DND-41 (cell line): Measurements from ENCODE around the gene CD180.

Experiments used
- EZH2 ChIP-seq: IDR thresholded peaks from 3 replicates; pipeline ENCODE4 v1.6.1; 2012; ENCODE audit warnings: borderline replicate concordance, low read depth, mild to moderate bottlenecking, moderate library complexity, low read length, inconsistent platforms; ENCODE audit not compliant: severe bottlenecking
- TF ChIP-seq, protein P1 (sequence below): IDR thresholded peaks from 2 replicates; pipeline ENCODE4 v1.5.1; 2012; ENCODE audit warnings: borderline replicate concordance, low read length, moderate library complexity, mild to moderate bottlenecking; ENCODE audit not compliant: poor library complexity, severe bottlenecking; ENCODE audit errors: extremely low read depth

DNA sequence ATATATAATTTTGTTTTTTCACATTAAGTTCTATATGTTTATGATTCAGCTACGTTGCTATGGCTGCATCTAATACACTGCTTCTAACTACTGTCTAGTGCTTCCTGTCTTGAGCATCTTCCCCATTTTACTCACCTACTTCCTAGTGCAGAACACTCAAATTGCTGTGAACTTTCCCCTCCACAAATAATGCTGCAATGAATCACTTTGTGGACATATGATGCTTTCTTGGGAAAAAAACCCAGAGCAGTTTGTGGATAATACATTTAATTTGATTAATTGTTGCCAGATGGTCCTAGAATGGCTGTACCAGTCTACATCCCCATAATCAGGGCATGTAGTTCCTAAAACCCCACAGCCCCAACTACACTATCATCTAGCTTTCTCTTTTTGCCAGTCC, 18.5 kb downstream of the CD180 start:
- TF ChIP-seq, protein P1, sequence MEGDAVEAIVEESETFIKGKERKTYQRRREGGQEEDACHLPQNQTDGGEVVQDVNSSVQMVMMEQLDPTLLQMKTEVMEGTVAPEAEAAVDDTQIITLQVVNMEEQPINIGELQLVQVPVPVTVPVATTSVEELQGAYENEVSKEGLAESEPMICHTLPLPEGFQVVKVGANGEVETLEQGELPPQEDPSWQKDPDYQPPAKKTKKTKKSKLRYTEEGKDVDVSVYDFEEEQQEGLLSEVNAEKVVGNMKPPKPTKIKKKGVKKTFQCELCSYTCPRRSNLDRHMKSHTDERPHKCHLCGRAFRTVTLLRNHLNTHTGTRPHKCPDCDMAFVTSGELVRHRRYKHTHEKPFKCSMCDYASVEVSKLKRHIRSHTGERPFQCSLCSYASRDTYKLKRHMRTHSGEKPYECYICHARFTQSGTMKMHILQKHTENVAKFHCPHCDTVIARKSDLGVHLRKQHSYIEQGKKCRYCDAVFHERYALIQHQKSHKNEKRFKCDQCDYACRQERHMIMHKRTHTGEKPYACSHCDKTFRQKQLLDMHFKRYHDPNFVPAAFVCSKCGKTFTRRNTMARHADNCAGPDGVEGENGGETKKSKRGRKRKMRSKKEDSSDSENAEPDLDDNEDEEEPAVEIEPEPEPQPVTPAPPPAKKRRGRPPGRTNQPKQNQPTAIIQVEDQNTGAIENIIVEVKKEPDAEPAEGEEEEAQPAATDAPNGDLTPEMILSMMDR, result no peak
- TF ChIP-seq EZH2, result no peak
